GM19351 (cell line): ENCODE data around the gene CHRNB2.

Source experiments
- ATAC-seq: cut with Tn5 transposase; IDR thresholded peaks from one replicate; pipeline ENCODE4 v1.9.1; 2021; ENCODE audit warnings: mild to moderate bottlenecking, moderate library complexity; ENCODE audit not compliant: unreplicated experiment

Gene CHRNB2

GRCh38 chr1:154629061-154629674 is 61.6 kb downstream of the CHRNB2 start:
- ATAC-seq = no peak
